Stimulated activated naive CD8-positive, alpha-beta T cell treated with anti-CD3 and anti-CD28 coated beads, Interleukin-15, Interleukin-2, amounts not matched to agents 100 U/mL and 50 U/mL, for 24 hours (primary cell): ENCODE data around the gene MXRA5.
"Not testable (repeated sequence)": the region's sequence is repeated elsewhere in the genome, so short reads cannot be mapped to it uniquely, and the experiment has no call there.

Source experiments
- ATAC-seq: fragments of 150-1000 bp; cut with Tn5 transposase; one replicate; pipeline ENCODE4 v1.10.0; 2021
- DNase-seq: peaks from one replicate; pipeline ENCODE4 v3.0.0; 2021

Gene MXRA5

GRCh38 chrX:3343569-3343968, 2.9 kb downstream of the MXRA5 start:
- not testable (repeated sequence) for DNase-seq, ATAC-seq

DNA sequence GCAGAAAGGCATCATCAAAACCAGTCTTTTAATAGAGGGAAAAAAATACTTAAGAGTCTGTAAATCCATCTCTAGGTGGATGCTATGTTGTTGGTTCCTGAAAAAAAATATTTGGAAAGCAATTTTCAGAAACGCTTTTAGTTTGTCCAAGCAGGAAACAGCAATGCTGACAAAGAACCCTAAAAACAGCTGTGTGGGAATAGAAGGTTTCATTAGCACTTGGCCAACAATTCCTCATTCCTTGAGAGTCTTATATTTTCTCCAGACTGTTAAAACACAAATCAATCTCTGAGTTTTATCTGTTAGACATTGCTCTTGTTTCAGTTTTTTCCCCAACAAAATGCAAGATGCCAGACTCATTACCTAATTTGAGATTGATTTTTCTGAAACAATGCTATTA, 6.4 kb downstream of the MXRA5 start:
- ATAC-seq: no peak

DNA sequence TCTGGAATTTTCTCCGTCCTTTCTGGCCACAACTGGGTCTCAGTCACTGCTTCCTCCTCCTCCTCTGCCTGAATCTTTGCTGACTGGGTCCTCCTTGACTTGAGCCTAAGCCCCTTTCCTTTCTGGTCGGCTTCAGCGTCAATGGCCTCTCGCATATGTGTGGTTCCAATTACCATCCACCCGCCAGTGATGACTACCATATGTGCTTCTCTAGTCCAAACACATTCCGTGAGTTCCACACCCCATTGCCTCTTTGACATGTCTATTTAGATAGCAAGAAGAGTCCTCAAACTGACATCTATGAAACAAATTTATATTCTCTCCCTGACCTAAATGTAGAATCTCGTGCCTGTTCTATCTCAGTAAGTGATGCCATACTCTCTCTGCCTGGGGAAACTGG, 19.8 kb downstream of the MXRA5 start:
- no peak for DNase-seq
- no peak for ATAC-seq

More for the DNA sequence above, 6.4 kb downstream of the MXRA5 start:
- DNase-seq: no peak

DNA sequence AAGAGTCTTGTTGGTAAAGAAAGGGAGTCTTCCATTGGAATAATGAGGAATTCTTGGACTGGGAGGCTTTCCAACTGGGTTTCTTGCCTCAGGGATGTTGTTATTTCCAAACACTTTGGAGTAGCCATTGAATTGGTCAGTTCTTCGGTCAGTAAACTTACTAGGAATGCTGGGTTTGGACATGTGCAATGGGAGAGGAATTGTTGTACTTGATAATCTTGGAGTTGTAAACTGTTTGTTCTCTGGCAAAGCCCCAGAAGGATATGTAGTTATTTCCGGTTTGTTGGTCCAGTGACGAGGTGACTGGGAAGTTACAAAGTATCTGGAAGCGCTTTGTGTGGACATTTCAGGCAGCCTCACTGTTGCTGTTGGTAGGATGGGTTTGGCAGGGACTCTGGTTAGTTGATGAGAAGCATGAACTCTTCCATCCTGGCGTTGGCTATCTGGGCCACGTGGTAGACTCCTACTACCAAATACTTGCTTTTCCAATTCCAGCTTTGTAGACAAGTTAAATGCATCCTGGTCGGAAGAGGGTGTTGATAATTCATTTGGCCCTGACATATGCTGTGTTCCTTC, 25.9 kb downstream of the MXRA5 start:
- ATAC-seq (no peak), DNase-seq (no peak)

DNA sequence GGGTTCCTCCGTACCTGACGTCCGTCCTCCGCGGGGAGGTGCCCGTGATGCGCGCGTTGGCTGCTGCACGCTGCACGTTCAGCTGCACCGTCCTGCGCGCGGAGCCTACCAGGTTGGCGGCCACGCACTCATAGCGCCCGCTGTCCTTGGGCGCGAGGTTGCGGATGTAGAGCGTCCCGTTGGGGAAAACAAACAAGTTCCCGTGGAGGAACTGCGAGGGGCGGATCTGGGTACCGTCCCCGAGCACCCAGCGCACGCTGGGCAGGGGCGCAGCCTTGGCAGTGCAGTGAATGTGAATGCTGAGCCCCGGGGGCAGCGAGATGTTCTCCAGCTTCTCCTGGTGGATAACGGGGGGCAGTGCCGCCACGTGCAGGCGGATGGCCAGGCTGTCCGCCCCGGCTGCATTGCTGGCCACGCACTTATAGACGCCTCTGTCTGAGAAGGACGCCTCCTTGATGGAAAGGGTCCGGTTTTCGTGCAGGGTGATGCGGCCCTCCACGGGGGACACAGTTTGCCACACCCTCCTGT, 29.2 kb downstream of the MXRA5 start:
- ATAC-seq: no peak

DNA sequence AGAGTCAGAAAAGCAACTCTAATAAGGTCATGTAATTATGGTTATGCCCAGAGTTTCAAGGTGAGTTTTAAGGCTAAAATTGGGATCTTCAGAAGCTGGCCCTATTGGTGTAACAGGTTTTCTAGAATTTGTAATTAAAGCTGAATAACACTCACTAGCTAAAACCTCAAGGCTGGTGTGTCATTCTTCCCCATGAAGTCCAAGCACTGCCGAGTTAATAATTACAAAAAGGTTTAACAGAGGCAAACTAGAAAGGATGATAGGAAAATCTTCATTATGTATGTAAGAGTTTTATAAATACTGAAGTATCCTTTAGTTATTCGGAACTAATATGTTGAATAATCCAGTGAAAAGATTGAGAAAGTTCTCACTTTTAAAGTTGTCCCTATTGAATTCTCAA, 34.3 kb downstream of the MXRA5 start:
- DNase-seq (no peak), ATAC-seq (no peak)

More for the DNA sequence above, 29.2 kb downstream of the MXRA5 start:
- no peak for DNase-seq

DNA sequence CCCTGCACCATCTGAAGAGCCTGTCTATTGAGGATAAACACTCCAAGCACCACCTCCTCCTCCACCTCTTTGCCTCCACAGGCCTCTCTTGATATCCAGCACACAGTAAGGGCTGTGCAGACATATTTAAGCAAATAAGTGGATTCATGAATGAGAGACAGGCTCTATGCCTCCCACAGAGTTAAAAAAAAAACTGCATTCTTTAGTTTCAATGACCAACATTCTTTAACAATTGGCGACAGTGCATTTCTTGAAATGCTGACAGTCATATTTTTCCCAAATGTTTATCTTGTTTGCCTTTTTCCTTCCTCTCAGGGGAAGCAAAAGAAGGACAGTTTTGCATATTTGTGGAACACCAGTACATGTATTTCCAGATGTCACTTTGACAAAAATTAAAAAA, 38.6 kb downstream of the MXRA5 start:
- DNase-seq (no peak), ATAC-seq (no peak)

GRCh38 chrX:3299636-3300035, 46.8 kb downstream of the MXRA5 start:
- DNase-seq (no peak), ATAC-seq (no peak)

DNA sequence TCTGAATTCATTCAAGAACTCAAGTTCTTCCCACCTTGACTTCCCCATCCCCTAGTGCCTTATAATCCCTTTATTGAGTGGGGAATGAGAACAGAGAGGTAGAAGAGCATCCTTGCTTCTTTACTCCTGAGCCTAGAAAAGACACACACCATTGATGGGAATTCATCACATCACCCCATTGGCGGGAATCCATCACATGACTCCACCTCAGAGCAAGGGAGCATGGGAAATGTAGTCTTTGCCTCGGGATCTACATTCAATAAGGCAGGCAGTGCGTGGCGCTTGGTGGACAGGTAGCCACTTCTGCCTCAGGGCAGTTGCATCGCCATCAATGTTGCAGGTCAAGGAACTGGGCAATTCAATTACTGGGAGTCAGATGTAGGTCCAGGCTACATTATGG, 50.7 kb downstream of the MXRA5 start:
- ATAC-seq (no peak), DNase-seq (no peak)

- no peak for ATAC-seq
- DNase-seq: no peak
Measured at GRCh38 chrX:3293251-3293650, 53.2 kb downstream of the MXRA5 start.

DNA sequence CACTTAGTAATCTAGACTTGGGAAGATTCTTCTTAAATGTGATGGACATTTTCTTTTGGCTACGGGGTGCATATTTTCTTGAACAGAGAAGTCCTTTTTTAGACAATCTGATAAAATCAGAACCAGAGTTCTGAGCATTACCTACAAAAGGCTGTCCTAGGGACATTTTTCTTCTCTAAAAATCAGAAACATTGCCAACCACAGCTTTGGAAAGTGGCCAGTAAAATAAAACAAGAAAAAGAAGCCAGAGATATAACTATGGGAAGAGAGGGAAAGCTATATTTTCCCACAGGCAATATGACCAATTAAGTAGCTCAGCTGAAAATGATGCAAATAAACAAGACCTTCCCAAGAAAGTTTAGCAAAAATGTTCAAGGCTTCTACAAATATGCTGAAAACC, 55.9 kb downstream of the MXRA5 start:
- no peak for DNase-seq
- no peak for ATAC-seq

- ATAC-seq (no peak), DNase-seq (no peak)
Measured at GRCh38 chrX:3286196-3286945, 60.1 kb downstream of the MXRA5 start.

- no peak for DNase-seq
- ATAC-seq: no peak
Measured at GRCh38 chrX:3280706-3281105, 65.7 kb downstream of the MXRA5 start.

DNA sequence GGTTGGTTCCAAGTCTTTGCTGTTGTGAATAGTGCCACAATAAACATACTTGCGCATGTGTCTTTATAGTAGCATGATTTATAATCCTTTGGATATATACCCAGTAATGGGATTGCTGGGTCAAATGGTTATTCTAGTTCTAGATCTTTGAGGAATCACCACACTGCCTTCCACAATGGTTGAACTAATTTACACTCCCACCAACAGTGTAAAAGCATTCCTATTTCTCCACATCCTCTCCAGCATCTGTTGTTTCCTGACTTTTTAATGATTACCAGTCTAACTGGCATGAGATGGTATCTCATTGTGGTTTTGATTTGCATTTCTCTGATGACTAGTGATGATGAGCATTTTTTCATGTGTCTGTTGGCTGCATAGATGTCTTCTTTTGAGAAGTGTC, 72.8 kb downstream of the MXRA5 start:
- DNase-seq, ATAC-seq: not testable (repeated sequence)

DNA sequence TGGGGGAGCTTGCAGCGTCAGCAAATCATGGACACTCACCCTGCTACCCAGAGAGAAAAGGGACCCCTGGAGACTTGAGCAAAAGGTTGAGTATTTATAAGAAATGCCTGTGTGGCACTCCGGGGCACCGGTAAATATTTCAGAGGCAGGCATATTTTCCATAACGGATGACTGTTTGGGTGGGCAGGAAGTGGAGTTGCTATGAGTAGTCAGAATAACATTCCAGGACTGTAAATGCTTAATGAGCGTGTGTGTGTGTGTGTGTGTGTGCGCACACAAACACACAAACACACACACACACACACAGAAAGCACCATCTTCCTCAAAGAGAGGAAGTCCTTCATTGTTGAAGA, 74.6 kb downstream of the MXRA5 start:
- no peak for DNase-seq

GRCh38 chrX:3271183-3271833, 75.1 kb downstream of the MXRA5 start:
- DNase-seq: no peak
- no peak for ATAC-seq

More for the DNA sequence above, 74.6 kb downstream of the MXRA5 start:
- ATAC-seq: no peak

DNA sequence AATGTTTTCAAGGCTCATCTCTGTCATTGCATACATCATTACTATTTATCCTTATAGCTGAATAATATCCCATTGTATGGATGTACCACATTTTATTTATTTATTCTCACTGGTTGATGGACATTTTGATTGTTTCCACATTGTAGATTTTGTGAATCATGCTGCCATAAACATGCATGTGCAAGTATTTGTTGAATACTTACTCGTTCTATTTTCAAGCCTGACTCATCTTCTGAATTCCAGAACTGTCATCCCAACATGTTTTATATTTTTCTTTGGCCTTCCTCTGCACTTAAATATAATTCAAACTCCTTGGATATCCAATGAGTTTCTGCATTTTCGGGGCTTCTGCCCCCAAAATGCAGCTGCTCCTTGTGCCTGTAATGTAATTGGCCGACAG, 77.6 kb downstream of the MXRA5 start:
- DNase-seq (no peak), ATAC-seq (no peak)

DNA sequence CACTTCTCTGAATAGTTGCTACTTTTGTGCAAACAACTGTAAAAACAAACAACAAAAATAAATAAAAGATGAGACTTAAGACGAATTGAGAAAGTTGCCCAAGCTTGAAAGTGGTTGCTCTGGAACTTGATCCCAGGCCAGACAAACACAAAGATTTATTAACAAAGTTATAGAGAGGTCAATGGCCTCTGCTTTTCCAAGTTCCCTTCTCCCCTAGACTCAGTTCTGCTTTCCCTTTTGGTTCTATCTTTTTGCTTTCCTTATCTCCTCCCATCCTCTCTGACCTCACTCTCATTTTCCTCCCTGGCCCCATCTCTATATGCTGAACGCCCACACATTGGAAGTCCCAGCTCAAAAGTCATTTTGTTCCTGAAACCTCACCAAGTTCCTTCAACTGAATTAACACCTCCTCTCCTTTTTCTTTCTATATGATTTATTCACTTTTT, 82.7 kb downstream of the MXRA5 start:
- DNase-seq: no peak

GRCh38 chrX:3262901-3263300, 83.6 kb downstream of the MXRA5 start:
- DNase-seq: no peak
- ATAC-seq: no peak

More for the DNA sequence above, 82.7 kb downstream of the MXRA5 start:
- no peak for ATAC-seq
